ENCODE measurements around the gene SLC22A14.

DNA sequence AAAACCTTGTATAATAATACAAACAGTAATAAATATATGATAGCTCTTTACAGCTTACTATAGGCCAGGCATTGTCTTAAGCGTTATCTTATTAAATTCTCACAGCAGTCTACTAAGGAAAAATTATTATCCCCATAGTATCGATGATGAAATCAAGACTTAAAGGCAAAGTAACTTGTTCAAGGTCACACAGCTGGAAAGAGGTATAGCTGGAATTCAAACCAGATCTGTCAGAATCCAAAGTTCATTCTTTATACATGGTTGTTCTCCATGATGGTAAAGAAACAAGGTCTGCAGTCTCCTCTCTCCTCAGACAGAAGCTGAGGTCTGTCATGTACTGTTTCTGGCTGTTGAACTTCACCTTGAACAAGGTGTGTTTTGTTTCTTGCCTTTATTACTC, 31.9 kb upstream of the SLC22A14 start:
- TF ChIP-seq, protein P1, sequence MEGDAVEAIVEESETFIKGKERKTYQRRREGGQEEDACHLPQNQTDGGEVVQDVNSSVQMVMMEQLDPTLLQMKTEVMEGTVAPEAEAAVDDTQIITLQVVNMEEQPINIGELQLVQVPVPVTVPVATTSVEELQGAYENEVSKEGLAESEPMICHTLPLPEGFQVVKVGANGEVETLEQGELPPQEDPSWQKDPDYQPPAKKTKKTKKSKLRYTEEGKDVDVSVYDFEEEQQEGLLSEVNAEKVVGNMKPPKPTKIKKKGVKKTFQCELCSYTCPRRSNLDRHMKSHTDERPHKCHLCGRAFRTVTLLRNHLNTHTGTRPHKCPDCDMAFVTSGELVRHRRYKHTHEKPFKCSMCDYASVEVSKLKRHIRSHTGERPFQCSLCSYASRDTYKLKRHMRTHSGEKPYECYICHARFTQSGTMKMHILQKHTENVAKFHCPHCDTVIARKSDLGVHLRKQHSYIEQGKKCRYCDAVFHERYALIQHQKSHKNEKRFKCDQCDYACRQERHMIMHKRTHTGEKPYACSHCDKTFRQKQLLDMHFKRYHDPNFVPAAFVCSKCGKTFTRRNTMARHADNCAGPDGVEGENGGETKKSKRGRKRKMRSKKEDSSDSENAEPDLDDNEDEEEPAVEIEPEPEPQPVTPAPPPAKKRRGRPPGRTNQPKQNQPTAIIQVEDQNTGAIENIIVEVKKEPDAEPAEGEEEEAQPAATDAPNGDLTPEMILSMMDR (IDR thresholded peaks at IDR 0.05 in 4 of 5, conservative IDR thresholded peaks at IDR 0.05 in 1 of 5): no peak
- no peak for TF ChIP-seq POLR2A (IDR thresholded peaks at IDR 0.05)

Data from gastrocnemius medialis (tissue), 4 donors.